SK-N-DZ (cell line): ENCODE data around the gene DQX1.
"Not testable (repeated sequence)": the region's sequence is repeated elsewhere in the genome, so short reads cannot be mapped to it uniquely, and the experiment has no call there.

Experiments used
- DNase-seq: peaks from one replicate; pipeline ENCODE4 v3.0.0-alpha.2; 2015; ENCODE audit warnings: low spot score

DQX1 gene

DNA sequence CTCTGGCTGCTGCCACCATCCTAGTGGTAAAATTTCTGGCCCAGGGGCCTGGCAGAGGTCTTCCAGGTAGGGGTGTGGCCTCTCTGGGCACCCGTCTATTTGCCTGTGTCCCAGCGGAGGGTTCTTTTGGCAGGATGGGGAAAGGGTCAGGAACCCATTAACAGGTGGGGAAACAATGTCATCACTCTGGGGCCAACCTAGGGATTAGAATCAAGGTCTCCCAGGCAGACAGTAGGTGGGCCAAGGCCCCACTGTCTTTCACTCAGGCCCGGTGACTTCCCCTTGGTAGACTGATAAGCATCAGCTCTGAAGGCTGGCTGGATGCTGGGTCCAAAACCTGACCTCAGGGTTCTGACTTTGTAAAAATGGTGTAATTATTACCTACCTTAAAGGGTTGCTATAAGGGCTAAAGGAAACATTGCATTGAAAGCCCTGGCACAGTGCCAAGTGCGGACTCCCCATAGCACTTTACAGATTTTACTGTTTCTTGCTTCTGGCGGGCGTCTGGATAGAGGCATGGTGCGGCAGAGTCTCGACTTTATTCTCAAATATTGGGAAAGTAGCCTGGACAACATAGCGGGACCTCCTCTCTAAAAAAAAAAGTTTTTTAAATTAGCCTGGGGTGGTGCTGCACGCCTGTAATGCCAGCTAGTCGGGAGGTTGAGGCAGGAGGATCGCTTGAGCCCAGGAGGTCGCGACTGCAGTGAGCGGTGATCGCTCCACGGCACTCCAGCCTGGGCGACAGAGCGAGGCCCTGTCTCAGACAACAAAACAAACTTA is 28.8 kb downstream of the DQX1 start:
- DNase-seq = no peak

GRCh38 chr2:74495440-74495839 is 30.6 kb downstream of the DQX1 start:
- DNase-seq = no peak

DNA sequence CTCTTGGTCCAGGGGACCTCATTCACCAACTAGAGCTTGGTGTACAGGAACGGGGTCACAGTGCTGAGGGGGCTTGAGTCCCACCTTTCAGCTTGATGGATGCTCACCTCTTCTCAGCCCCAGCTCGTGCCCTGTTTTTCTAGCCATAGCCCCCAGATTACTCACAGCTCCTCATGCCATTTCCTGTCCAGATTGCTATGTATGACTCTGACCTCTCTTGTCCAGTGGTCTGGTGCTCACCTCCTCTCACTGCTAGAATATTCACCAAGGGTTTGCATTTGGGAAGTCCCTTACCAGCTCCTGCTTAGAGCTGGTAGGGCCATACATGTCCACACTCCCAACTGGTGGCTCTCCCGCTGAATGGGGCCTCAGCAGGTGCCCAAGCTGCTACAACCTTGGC is 32.5 kb downstream of the DQX1 start:
- DNase-seq = no peak

- DNase-seq = no peak
Observed at GRCh38 chr2:74491648-74492544, 34.1 kb downstream of the DQX1 start.

DNA sequence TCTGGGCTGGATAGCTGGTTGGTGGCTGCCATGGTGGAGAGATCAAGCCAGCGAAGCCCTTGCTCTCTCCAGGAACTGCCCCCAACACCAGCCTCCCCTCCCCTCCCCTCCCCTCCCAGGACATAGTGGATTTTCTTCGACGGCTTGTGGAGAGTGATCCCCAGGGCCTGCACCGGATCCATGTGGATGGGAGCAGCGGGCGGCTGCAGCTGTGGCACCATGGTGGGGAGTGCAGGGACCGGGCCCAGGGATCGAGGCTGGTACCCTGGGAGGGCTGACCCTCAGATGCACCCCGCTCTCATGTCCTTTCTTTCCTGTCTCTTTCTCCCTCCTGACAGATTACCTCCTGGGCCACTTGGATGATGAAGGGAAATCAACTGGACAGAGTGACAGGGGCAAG is 36.1 kb downstream of the DQX1 start:
- no peak for DNase-seq

- DNase-seq = no peak
Observed at GRCh38 chr2:74488643-74489481, 37.2 kb downstream of the DQX1 start.

- DNase-seq = no peak
Observed at GRCh38 chr2:74486141-74486540, 39.9 kb downstream of the DQX1 start.

- DNase-seq = not testable (repeated sequence)
Observed at GRCh38 chr2:74483675-74484164, 42.3 kb downstream of the DQX1 start.

- peak; percentile 96 for DNase-seq
Observed at GRCh38 chr2:74482801-74483674, 43.0 kb downstream of the DQX1 start, which contains the start of the genes CCDC142 and TTC31. Gene CCDC142 (minus strand): TSS chr2:74482998. CDS start chr2:74482837, 161 bp downstream. Gene TTC31 (plus strand): TSS chr2:74483081. CDS start chr2:74483096, 15 bp downstream.

DNA sequence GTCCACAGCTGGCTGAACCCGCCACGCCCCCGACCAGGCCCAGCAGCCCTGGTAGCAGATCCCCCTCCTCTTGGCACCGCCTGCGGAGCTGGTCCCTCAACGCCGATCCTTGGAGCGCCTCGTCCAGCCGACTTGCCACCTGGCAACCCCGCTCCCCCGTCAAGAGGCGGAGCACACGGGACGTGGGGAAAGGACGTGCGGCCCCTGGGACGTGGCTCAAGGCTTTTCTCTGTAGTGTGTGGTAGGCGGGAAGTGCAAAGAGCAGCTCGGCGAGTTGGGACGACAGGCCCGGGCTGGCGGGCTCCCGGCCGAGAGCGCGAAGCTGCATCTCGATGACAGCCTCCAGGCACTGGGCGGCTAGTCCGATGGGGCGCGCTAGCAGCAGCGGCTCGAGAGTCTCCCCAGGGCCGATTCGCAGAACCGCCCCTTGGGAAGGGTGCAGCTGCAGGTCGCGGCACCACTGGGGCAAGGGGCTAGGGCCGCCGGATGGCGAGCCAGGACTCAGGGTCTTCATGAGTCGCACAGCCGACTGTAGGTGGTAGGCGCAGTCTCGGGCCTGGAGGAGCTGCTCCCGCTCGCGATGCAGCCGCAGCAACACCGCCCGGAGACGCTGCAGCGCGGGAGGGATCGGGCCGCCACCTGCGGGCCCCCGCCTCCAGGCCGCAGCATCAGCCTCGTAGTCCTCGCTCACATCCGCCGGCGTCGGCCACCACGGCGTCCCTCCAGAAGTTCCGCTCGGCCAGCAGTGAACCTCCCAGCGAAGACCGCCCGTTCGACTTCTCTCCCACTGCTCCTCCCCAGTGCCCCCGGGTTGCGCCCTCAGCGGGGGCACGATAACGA is 43.9 kb downstream of the DQX1 start:
- DNase-seq = no peak

DNA sequence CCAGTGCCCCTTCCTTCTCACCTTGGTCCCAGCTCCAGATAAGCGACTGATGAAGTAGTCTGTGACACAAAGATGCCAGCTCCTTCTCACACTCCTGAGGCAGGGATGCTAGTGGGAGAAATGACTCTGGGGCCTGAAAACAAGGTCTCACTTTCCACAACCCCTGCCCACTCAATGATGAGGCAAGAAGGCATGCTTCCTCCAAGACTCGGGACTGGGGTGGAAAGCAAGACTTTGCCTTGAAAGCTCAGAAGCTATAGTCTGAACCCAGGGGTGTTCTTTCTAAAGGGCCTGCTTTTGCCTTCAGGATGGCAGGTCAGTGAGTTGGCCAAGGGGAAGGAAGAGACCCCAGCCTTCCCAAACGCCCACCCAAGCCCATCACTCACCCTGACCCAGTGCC is 44.6 kb downstream of the DQX1 start:
- DNase-seq = no peak

- no peak for DNase-seq
Observed at GRCh38 chr2:74474899-74475298, 51.1 kb downstream of the DQX1 start.

DNA sequence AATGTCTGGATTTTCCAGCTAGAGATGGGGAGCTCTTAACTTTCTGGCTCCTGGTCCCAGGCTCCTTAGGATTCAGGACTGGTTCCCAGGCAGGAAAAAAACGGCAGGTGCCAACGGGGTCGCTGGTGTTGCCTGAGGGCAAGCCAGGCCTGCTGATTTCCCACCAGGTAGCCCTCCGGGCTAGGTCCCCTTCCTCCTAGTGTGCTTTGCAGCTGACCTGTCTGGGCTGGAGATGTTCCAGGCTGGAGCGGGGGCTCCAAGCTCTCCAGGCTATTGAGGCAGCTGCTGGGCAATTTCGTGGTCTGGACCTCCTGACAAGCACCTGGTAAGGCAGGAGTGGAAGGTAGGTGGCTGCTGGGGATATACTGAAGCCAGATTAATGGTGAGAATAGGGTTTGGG is 51.5 kb downstream of the DQX1 start:
- no peak for DNase-seq

GRCh38 chr2:74472945-74473258 is 53.1 kb downstream of the DQX1 start:
- no peak for DNase-seq

GRCh38 chr2:74472086-74472944 is 53.7 kb downstream of the DQX1 start, which contains the start of gene MRPL53:
Gene MRPL53 (minus strand): TSS chr2:74472680. CDS start chr2:74472660, 20 bp downstream.
- peak; percentile 96 for DNase-seq

DNA sequence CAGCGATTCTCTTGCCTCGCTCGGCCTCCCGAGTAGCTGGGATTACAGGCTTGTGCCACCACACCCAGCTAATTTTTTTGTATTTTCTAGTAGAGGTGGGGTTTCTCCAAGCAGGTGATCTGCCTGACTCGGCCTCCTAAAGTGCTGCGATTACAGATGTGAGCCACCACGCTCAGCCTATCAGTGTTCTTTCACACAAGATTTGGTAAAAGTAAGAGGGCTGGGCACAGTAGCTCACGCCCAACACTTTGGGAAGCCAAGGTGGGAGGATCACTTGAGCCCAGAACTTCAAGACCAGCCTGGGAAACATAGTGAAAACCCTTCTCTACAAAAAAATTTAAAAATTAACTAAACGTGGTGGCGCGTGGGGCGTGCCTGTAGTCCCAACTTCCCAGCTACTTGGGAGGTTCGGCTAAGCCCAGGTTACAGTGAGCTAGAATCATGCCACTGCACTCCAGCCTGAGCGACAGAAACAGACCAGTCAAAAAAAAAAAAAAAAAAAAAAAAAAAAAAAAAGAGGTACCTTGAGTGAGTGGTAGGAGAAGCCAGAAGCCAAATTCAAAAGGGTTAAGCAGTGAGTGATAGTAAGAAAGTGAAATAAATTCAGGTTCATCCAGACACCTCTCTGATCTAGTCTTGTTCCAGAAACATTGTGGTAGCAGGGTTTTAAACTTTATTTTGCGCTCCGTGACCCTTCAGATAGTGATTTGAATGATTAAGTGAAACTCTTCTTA is 54.5 kb downstream of the DQX1 start:
- DNase-seq = no peak

- DNase-seq = not testable (repeated sequence)
Observed at GRCh38 chr2:74470742-74471141, 55.3 kb downstream of the DQX1 start.
